ENCODE data around the gene ASMT.
"Not testable (repeated sequence)": the region's sequence is repeated elsewhere in the genome, so short reads cannot be mapped to it uniquely, and the experiment has no call there.

Gene ASMT

DNA sequence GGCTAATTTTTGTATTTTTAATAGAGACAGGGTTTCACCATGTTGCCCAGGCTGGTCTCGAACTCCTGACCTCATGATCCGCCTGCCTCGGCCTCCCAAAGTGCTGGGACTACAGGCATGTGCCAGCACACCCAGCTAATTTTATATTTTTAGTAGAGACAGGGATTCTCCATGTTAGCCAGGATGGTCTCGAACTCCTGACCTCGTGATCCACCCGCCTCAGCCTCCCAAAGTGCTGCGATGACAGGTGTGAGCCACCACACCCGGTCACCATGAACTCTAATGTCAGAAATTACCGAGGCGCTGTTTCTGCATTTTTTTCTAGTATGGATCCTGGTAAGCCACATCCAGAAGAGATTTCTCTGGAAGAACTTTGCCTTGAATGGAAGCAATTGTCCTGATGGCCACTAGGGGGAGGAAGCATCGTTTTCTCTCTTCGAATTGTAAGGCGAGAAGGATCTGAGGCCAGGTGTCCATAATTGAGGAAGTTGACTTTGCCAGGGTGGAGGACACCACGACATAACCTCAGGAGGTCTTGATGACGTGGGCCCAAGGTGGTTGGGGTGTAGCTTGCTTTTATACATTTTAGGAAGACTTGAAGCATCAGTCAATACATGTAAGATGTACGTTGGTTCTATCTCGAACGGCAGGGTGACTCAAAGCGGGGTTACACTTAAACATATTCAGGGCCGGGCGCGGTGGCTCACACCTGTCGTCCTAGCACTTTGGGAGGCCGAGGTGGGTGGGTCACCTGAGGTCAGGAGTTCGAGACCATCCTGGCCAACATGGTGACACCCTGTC, 37.4 kb downstream of the ASMT start:
- not testable (repeated sequence) for H3K36me3 ChIP-seq (ENCODE audit: low read length); H2AFZ ChIP-seq (ENCODE audit: low read depth, low read length, severe bottlenecking)

DNA sequence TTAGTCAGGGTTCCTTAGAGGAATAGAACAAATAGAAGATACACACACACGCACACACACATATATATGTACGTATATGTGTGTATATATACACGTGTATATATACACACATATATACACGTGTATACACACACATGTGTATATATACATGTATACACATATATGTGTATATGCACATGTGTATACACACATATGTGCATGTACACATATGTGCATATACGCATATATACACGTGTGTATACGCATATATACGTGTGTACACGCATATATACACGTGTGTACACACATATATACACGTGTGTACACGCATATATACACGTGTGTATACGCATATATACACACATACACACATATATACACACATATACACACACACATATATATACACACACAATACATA, 41.5 kb downstream of the ASMT start:
- no peak overlapping the region for H3K27ac ChIP-seq (ENCODE audit: low read depth, low read length)
- H3K27me3 ChIP-seq (ENCODE audit: low read length) = no peaks in the 10 kb centered on the region
- no peaks in the 10 kb centered on the region for H3K79me2 ChIP-seq (ENCODE audit: insufficient read depth, low read length)
- TF ChIP-seq, protein P1, sequence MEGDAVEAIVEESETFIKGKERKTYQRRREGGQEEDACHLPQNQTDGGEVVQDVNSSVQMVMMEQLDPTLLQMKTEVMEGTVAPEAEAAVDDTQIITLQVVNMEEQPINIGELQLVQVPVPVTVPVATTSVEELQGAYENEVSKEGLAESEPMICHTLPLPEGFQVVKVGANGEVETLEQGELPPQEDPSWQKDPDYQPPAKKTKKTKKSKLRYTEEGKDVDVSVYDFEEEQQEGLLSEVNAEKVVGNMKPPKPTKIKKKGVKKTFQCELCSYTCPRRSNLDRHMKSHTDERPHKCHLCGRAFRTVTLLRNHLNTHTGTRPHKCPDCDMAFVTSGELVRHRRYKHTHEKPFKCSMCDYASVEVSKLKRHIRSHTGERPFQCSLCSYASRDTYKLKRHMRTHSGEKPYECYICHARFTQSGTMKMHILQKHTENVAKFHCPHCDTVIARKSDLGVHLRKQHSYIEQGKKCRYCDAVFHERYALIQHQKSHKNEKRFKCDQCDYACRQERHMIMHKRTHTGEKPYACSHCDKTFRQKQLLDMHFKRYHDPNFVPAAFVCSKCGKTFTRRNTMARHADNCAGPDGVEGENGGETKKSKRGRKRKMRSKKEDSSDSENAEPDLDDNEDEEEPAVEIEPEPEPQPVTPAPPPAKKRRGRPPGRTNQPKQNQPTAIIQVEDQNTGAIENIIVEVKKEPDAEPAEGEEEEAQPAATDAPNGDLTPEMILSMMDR (IDR thresholded peaks at IDR 0.05; ENCODE audit: insufficient read depth, low read length, poor library complexity, severe bottlenecking) = no peak
- no peak for TF ChIP-seq EZH2phosphoT487 (conservative IDR thresholded peaks at IDR 0.05; ENCODE audit: low read length)
- H4K20me1 ChIP-seq (ENCODE audit: low read depth, low read length) = no peaks in the 10 kb centered on the region
- H3F3A ChIP-seq (ENCODE audit: insufficient read depth) = no peaks in the 10 kb centered on the region
- no peaks in the 10 kb centered on the region for H3K9me3 ChIP-seq (ENCODE audit: insufficient read depth, low read length)
- H3K9ac ChIP-seq (ENCODE audit: low read length) = no peak overlapping the region
- no peaks in the 10 kb centered on the region for H3K9me2 ChIP-seq (replicated peaks; ENCODE audit: insufficient read depth, low read length)
- no peak overlapping the region for H3K4me3 ChIP-seq (ENCODE audit: insufficient read depth, low read length, poor library complexity, severe bottlenecking)
- H3K36me3 ChIP-seq (ENCODE audit: low read length) = no peaks in the 10 kb centered on the region
- H3K4me2 ChIP-seq (ENCODE audit: low read depth, low read length, poor library complexity, severe bottlenecking) = no peak overlapping the region
- no peak overlapping the region for H2AFZ ChIP-seq (ENCODE audit: low read depth, low read length, severe bottlenecking)

More for the DNA sequence above, 37.4 kb downstream of the ASMT start:
- H3F3A ChIP-seq (ENCODE audit: insufficient read depth); H3K79me2 ChIP-seq (ENCODE audit: insufficient read depth, low read length); H3K4me2 ChIP-seq (ENCODE audit: low read depth, low read length, poor library complexity, severe bottlenecking); H4K20me1 ChIP-seq (ENCODE audit: low read depth, low read length); H3K9ac ChIP-seq (ENCODE audit: low read length); H3K9me2 ChIP-seq (replicated peaks; ENCODE audit: insufficient read depth, low read length); H3K27me3 ChIP-seq (ENCODE audit: low read length); H3K4me3 ChIP-seq (ENCODE audit: insufficient read depth, low read length, poor library complexity, severe bottlenecking); H3K27ac ChIP-seq (ENCODE audit: low read depth, low read length); H3K9me3 ChIP-seq (ENCODE audit: insufficient read depth, low read length): not testable (repeated sequence)
- TF ChIP-seq, protein P1 (IDR thresholded peaks at IDR 0.05; ENCODE audit: insufficient read depth, low read length, poor library complexity, severe bottlenecking) = peak; percentile 31

DNA sequence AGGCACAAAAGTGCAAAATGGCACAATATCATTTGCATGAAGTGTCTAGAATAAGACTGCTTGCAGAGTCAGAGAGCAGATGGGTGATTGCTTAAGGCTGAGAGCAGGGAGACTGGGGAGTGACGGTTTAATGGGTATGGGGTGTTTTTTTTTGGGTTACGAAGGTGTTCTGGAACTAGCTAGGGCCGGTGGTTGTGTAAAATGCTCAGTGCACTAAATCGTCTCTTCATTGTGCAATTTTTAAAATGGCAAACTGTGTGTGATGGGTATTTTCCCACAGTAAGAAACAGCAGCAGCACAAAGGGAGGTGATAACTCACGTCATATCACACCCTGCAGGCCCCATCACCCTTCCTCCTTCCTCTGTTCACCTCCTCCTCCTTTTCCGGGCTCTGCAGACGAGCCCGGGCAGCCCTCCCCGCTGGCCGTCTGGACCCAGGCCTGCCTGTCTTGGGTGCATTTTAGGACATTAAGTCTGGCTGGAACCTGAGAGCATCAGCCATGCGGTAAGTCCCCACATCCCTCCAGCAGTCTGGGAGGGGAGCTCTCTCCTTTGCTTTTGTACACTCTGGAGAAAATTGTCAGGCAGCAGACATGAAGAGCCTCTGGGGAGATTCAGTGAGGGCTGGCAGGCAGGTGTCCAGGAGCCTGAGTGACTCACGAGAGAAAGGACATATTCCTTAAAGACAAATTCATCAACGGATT, 42.7 kb downstream of the ASMT start:
- H2AFZ ChIP-seq (ENCODE audit: low read depth, low read length, severe bottlenecking) = peak overlapping the region; percentile 14
- H3K9ac ChIP-seq (ENCODE audit: low read length) = peak overlapping the region; percentile 63
- H3K36me3 ChIP-seq (ENCODE audit: low read length) = no peaks in the 10 kb centered on the region
- no peaks in the 10 kb centered on the region for H3K9me3 ChIP-seq (ENCODE audit: insufficient read depth, low read length)
- no peaks in the 10 kb centered on the region for H3K79me2 ChIP-seq (ENCODE audit: insufficient read depth, low read length)
- H4K20me1 ChIP-seq (ENCODE audit: low read depth, low read length) = no peaks in the 10 kb centered on the region
- no peaks in the 10 kb centered on the region for H3K27me3 ChIP-seq (ENCODE audit: low read length)
- TF ChIP-seq, protein P1 (IDR thresholded peaks at IDR 0.05; ENCODE audit: insufficient read depth, low read length, poor library complexity, severe bottlenecking) = no peak
- no peak for TF ChIP-seq EZH2phosphoT487 (conservative IDR thresholded peaks at IDR 0.05; ENCODE audit: low read length)
- H3K4me3 ChIP-seq (ENCODE audit: insufficient read depth, low read length, poor library complexity, severe bottlenecking) = peak overlapping the region; percentile 53
- no peaks in the 10 kb centered on the region for H3K9me2 ChIP-seq (replicated peaks; ENCODE audit: insufficient read depth, low read length)
- peak overlapping the region; percentile 63 for H3K4me2 ChIP-seq (ENCODE audit: low read depth, low read length, poor library complexity, severe bottlenecking)
- peak overlapping the region; percentile 72 for H3K27ac ChIP-seq (ENCODE audit: low read depth, low read length)
- H3F3A ChIP-seq (ENCODE audit: insufficient read depth) = no peaks in the 10 kb centered on the region
